SK-N-MC (cell line): ENCODE results near the gene OTULIN.

Experiments used
- DNase-seq: peaks from one replicate; pipeline ENCODE4 v3.0.0-alpha.2; 2011; ENCODE audit warnings: low read depth, low spot score
- H3K27ac ChIP-seq: fragments of 200-600 bp; sonication (generic); 2 replicates; pipeline ENCODE4 v1.5.1; 2016; ENCODE audit warnings: mixed run types
- H3K36me3 ChIP-seq: fragments of 200-600 bp; sonication (generic); 2 replicates; pipeline ENCODE4 v1.6.1; 2017; ENCODE audit warnings: antibody characterized with exemption, low read length, mixed read lengths; ENCODE audit not compliant: insufficient read depth
- H3K4me3 ChIP-seq: fragments of 200-600 bp; sonication (generic); 2 replicates; pipeline ENCODE4 v1.5.1; 2016
- H3K9ac ChIP-seq: fragments of 200-600 bp; sonication (generic); 2 replicates; pipeline ENCODE4 v1.8.0; 2017; ENCODE audit warnings: mixed run types, mixed read lengths; ENCODE audit not compliant: insufficient read length
- H3K9me3 ChIP-seq: fragments of 200-600 bp; sonication (generic); 2 replicates; pipeline ENCODE4 v1.6.1; 2017; ENCODE audit warnings: low read depth, mild to moderate bottlenecking, antibody characterized with exemption, low read length, moderate library complexity, mixed read lengths
- EZH2 ChIP-seq: fragments of 200-600 bp; sonication (generic); IDR thresholded peaks from one replicate; pipeline ENCODE4 v1.6.1; 2017; ENCODE audit warnings: antibody characterized with exemption
- FOXP2 ChIP-seq: optimal IDR thresholded peaks from 2 replicates; pipeline ENCODE3; 2011; ENCODE audit warnings: mild to moderate bottlenecking, moderate library complexity; ENCODE audit not compliant: insufficient read depth; ENCODE audit errors: extremely low read length, control extremely low read depth
- POLR2AphosphoS5 ChIP-seq: IDR thresholded peaks from 2 replicates; pipeline ENCODE4 v1.6.1; 2012; ENCODE audit warnings: mild to moderate bottlenecking, low read depth, low read length, borderline replicate concordance

Gene OTULIN

DNA sequence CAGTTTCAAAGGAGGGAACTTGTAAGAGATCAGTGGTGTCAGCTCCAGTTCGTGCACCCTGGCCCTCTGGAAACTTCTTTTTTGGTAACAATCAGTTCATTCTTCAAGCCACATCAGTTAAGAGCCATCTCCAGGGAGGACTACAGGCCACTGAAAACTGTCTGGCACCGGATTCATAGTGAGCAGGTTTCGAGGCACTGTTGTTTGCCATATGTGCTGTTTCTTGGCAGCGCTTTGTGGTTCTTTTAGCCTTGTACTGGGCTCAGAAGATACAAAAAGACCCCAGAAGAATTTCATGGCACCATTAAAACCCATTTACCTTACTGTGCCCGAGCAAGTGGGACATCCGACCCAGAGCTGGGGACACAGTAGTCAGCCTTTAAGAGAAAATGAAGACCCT, 68.5 kb downstream of the OTULIN start:
- H3K36me3 ChIP-seq = no peaks in the 10 kb centered on the region
- no peaks in the 10 kb centered on the region for H3K9me3 ChIP-seq
- H3K9ac ChIP-seq = no peak overlapping the region
- no peak overlapping the region for H3K4me3 ChIP-seq
- no peak overlapping the region for H3K27ac ChIP-seq
- no peak for TF ChIP-seq EZH2
- TF ChIP-seq POLR2AphosphoS5 = no peak
- TF ChIP-seq FOXP2 = no peak
- no peak for DNase-seq

DNA sequence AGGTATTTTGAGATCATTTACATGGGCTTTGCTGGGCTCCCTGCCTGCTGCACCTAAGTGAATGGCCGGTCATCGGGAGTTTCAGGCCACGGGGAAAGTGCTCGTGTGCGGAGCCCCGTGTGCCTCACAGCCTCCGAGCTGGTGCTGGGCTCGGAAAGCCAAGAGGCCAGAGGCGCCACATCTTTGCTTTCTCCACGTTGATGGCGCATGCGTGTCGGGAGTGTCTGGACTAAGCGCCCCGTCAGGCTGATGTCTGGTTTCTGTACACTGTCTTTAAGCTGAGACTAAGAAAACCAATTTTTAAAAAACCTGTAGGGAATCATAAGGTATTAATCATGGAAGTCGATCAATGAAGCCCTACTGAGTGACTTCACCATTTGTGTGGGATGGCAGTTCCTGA, 69.1 kb downstream of the OTULIN start:
- Histone ChIP-seq H3K27ac (no peak overlapping the region), H3K4me3 (no peak overlapping the region), H3K9ac (no peak overlapping the region), H3K9me3 (no peaks in the 10 kb centered on the region), H3K36me3 (no peaks in the 10 kb centered on the region)
- TF ChIP-seq FOXP2 (no peak), POLR2AphosphoS5 (no peak), EZH2 (no peak)
- no peak for DNase-seq

DNA sequence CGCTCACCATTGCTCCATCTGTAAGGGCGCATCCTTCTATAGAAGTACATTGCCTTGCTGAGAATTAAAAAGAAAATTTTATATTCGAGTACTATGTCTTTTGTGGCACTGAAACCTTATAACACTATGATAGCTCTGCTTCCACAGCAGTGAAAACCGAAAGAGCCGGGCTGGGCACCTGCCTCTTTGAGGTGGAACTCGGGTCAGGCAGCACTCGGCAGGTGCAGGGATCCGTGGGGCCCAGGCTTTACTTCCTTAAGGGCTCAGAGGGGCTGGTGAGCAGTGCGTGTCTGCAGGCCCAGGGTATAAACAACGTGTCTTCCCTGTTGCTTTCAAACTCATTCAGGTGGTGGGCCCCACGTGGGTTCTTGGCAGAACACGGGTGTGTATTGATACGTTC, 69.9 kb downstream of the OTULIN start:
- H3K27ac ChIP-seq = no peak overlapping the region
- TF ChIP-seq EZH2 (no peak), POLR2AphosphoS5 (no peak)

DNA sequence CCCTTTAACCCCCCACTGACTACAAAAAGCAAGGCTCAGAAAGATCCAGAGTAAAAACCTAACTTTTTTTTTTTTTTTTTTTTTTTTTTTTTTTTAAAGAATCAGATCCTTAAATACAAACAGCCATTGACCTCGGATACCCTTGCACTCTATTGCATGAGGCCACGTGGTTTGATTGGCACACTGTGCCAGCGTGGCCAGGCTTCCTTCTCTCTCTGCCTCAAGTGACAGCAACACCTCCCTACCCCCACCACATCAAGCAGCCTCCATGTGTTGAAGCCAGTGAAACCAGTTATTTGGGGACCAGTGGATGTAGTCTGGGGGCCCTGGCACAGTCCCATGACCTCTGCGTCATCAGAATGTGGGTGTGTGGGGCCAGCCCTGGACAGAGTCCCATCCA, 71.4 kb downstream of the OTULIN start:
- Histone ChIP-seq H3K4me3 (no peak overlapping the region), H3K27ac (no peak overlapping the region), H3K9me3 (no peaks in the 10 kb centered on the region), H3K9ac (no peak overlapping the region), H3K36me3 (no peaks in the 10 kb centered on the region)
- TF ChIP-seq POLR2AphosphoS5 (no peak), EZH2 (no peak), FOXP2 (no peak)
- no peak for DNase-seq

More for the DNA sequence above, 69.9 kb downstream of the OTULIN start:
- no peaks in the 10 kb centered on the region for H3K36me3 ChIP-seq
- H3K4me3 ChIP-seq = no peak overlapping the region
- H3K9me3 ChIP-seq = no peaks in the 10 kb centered on the region
- H3K9ac ChIP-seq = no peak overlapping the region
- no peak for DNase-seq

DNA sequence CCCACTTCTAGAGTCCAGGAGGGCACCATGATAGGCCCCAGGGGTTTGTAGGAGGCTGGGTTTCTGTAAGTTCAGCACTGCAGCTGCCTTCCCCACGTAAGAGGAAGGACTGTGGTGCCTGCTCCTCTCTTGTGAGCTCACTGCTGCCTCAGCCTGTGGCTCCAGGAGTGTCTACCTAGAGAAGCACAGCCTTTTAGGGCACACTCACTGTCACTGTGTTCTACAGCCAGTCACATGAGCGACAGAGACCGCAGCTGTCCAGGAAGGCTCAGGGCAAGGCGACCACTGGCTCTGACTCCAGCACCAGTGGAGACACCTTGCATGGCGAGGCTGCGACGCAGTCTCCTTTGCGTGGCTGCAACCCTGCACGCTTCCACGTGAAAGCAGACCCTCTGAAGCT, 72.8 kb downstream of the OTULIN start:
- TF ChIP-seq POLR2AphosphoS5 = no peak
- TF ChIP-seq FOXP2 = no peak
- no peak for TF ChIP-seq EZH2
- no peak for DNase-seq

DNA sequence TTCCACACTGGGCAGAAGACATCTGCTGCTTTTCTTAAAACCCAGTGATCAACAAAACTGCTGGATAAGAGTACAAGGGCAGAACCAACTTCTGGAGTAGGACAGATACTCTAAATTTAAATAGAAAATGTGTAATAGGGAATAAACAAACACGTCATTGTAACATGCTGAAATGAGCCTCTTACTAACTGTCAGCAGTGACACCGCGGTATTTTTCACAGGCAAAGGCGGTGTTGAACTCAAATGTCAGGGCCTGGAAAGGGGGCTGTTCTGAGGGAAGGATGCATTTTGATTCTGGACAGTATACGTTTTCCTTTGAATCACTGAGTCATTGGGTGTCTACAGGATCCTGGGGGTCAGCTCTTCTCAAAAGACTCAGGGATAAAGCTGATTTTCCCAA, 73.5 kb downstream of the OTULIN start:
- DNase-seq = no peak
- Histone ChIP-seq H3K36me3 (no peaks in the 10 kb centered on the region), H3K27ac (no peak overlapping the region), H3K4me3 (no peak overlapping the region), H3K9ac (no peak overlapping the region), H3K9me3 (no peaks in the 10 kb centered on the region)
- no peak for TF ChIP-seq EZH2
- no peak for TF ChIP-seq FOXP2
- no peak for TF ChIP-seq POLR2AphosphoS5

More for the DNA sequence above, 72.8 kb downstream of the OTULIN start:
- Histone ChIP-seq H3K36me3 (no peaks in the 10 kb centered on the region), H3K27ac (no peak overlapping the region), H3K4me3 (no peak overlapping the region), H3K9me3 (no peaks in the 10 kb centered on the region), H3K9ac (no peak overlapping the region)

DNA sequence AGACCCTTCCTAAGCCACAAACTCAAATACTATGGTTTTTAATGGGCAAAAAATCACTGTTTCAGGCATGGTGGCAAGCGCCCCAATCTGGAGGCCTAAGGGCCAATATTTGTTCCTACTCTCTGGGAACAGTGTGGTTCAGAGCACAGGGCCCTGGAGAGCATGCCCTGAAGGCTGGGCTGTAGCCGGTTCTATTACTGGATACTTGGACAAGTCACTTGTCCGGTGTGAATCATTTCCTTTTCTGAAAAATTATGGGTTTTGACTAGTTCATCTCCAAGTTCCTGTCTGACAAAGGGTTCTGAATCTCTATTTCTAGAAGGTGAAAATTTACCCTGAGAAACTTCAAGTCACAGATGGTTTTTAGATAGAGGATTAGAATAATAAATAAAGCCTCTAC, 75.0 kb downstream of the OTULIN start:
- no peak for TF ChIP-seq FOXP2
- H3K9ac ChIP-seq = no peak overlapping the region
- H3K4me3 ChIP-seq = no peak overlapping the region
- H3K27ac ChIP-seq = no peak overlapping the region
- no peaks in the 10 kb centered on the region for H3K9me3 ChIP-seq
- DNase-seq = no peak
- H3K36me3 ChIP-seq = no peaks in the 10 kb centered on the region

DNA sequence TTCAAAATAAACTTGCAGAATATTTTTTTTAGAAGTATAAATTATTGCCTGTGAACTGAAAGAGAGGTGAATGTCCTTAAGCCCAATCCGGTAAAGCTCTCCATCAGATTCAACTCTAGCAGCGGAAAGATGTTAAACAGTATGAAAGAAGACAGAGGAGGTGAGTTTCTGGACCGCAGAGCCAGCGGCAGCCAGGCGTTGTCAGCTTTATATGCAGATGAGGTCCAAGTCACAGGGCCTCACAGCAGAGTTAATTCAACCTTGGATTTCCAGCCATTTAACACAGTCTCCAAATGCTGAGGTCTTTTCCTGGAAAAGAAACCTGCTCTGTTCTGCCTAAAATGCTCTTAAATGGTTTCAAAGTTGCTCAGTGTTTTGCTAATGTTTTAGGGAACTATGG, 75.5 kb downstream of the OTULIN start:
- H3K9ac ChIP-seq = no peak overlapping the region
- TF ChIP-seq EZH2 (no peak), POLR2AphosphoS5 (no peak), FOXP2 (no peak)
- H3K4me3 ChIP-seq = no peak overlapping the region
- DNase-seq = no peak
- no peaks in the 10 kb centered on the region for H3K36me3 ChIP-seq
- H3K27ac ChIP-seq = no peak overlapping the region
- H3K9me3 ChIP-seq = no peaks in the 10 kb centered on the region

DNA sequence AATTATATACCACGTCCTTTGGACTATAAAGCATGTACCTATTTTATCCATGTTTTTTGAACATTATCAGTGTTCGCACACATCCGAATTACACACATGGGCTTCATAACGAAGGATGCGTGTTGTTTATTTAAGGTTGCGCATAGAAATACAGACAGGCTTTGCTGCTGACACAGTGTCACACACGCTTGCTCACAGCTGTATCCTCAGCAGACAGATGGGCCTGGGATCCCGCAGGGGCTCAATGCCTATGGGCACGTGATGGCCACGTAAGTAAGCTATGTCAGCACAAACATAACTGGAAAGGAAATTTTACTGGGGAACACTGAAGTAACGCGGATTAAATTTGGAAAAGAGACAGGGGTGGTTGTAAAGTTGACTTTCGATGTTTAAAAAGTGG, 76.6 kb downstream of the OTULIN start:
- no peaks in the 10 kb centered on the region for H3K36me3 ChIP-seq
- H3K9ac ChIP-seq = no peak overlapping the region
- no peak overlapping the region for H3K4me3 ChIP-seq
- H3K9me3 ChIP-seq = no peaks in the 10 kb centered on the region
- no peak overlapping the region for H3K27ac ChIP-seq
- TF ChIP-seq FOXP2 = no peak
- no peak for TF ChIP-seq POLR2AphosphoS5
- TF ChIP-seq EZH2 = no peak
- no peak for DNase-seq
